Fibroblast of peridontal ligament (primary cell): ENCODE data around the gene GTSE1.
"Not testable (repeated sequence)": the region's sequence is repeated elsewhere in the genome, so short reads cannot be mapped to it uniquely, and the experiment has no call there.

ENCODE experiments used
- DNase-seq: peaks from one replicate; pipeline ENCODE4 v3.0.0-alpha.2; 2010; ENCODE audit errors: extremely low read depth

The GTSE1 gene

DNA sequence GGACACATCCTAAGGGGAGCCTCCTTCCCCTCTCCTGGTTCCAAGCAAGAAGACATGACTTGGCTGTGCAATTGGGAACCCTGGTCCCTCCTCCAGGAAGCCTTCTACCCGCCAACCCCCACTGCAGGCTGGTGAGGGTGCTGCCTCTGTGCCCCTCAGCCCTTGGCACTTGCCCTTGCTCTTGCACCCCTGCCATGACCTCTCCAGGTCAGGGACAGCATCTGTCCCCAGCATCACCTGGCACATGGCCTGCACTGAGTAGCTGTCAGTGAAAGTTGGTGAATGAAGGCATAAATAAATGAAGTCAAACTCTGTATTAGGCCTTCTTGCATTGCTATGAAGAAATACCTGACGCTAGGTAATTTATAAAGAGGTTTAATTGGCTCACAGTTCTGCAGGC is 1.9 kb upstream of the GTSE1 start:
- DNase-seq, result no peak

DNA sequence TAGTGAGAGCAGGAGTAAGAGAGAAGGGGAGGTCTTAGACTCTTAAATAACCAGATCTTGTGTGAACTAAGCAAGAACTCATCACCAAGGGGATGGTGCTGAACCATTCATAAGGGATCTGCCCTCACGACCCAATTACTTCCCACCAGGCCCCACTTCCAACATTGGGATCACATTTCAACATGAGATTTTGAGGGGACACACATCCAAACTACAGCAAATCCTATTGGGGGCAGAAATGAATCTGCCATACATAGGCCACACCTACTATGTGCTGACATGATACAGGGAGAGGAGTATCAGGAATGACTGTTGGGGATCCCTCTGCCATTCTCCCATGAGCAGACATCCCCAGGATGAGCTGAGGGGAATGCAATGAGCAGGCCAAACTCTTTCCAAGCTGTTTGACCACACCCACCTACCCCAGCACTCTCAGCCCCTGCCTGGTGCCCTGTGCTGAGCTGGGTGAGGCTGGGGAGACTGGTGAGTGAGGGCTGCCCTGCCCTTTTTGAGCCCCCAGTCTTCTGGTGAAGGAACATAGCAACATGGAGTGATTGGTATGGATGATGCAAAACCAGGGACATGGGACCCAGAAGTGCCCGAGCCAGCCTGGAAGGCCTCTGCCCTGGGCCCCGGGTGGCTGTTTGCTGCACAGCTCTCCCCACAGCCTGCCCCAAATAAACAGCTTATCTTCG is 1.2 kb upstream of the GTSE1 start:
- no peak for DNase-seq

DNA sequence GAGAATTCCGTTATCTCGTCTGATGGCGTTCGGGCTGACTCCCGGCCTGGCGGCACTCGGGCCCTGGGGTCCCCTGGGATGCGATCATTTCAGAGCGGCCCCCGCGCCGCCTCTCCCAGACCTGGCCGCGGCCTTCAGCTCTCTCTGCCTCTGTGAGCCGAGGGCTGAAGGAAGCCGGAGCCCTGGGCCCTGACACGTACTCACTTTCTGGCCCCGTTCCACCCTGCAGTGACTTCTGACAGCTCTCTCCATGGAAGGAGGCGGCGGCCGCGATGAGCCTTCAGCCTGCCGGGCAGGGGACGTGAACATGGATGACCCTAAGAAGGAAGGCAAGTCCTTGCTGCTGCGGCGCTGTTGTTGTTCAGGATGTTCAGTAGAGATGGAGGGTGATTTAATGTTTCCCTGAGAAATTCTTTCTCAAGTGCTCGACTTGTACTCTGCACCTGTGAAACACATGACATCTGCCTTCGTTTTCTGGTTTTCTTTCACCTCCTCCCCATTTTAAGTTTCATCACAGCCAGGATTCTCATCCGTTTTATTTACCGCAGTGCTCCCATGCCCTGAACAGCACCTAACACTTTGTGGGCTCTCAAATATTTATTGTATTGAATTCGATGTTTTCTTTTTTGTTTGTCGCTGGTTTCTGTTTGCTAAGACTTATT is 612 bp downstream of the GTSE1 start:
- no peak for DNase-seq

DNA sequence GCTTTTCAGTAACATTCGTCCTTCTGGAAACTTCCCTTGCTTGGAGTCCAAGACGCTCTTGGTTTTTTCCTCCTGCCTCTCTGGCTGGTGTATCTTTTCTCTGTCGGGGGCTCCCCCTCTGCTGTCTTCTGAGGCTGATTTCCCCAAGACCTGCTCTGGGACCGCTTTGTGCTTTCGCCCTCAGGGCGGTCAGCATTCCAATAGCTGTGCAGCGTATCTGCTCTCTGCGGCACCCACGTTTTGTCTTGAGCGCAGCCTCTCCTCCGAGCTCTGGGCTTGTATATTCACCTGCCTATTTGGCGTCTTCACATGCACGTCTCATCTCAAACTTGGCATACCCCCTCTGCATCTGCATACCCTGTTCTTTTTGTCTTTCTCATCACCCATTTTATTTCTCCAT is 2.4 kb downstream of the GTSE1 start:
- DNase-seq, result no peak

DNA sequence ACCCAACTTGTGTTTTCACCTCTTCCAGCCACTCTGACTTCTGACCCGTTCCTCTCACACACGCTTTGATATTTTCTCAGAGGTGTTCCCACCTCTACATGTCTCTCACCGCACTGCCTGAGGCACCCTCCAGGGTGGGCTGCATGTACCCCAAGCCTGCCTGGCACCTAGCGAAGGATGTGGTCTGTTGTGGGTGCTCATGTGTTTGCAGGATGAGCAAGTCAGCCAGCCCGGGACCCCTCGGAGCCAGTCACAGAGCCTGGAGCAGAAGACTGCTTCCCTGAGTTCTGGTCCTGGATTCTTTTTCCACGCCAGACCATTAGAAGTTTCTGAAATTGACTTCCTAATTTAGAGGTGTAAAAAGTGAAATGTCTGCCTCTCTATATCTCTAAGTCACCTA is 3.8 kb downstream of the GTSE1 start:
- no peak for DNase-seq

DNA sequence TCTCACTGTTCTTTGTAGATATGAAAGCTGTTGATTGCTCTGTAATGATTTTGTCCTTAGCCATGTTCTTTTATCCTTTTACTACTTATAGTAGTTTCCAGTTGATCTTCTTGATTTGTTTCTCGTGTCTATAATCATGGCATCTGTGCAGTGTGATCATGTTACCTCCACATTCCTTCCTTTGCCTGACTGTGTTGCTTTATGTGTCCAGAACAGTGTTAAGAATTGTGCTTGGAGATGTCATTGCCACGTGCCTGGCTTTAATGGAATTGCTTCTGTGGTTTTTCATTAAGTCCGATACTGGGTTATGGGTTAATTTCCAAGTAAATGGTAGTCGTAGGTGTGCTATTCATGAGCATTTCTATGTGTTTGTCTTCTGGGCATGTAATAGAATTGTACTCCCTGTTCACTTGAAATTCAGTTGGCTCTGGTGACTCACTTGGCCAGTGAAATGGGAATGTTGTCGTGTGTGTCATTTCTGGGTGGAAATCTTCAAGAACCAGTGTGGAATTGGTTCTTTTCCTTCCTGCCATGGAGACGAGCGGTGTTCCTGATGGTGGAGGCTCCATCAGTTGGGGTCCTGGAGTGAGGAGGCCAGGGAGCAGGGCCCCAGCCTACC is 6.8 kb downstream of the GTSE1 start:
- peak; percentile 54 for DNase-seq

DNA sequence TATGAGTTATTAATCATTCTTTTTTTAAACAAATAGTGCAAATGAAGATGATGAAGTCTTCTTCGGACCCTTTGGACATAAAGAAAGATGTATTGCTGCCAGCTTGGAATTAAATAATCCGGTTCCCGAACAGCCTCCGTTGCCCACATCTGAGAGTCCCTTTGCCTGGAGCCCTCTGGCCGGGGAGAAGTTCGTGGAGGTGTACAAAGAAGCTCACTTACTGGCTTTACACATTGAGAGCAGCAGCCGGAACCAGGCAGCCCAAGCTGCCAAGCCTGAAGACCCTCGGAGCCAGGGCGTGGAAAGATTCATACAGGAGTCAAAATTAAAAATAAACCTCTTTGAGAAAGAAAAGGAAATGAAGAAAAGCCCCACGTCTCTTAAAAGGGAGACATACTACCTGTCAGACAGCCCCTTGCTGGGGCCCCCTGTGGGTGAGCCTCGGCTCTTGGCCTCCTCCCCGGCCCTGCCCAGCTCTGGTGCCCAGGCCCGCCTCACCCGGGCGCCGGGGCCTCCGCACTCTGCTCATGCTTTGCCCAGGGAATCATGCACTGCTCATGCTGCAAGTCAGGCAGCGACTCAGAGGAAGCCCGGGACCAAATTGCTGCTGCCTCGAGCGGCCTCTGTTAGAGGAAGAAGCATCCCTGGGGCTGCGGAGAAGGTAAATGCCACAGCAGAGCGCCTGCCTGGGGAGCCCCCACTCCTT is 11.8 kb downstream of the GTSE1 start:
- no peak for DNase-seq

DNA sequence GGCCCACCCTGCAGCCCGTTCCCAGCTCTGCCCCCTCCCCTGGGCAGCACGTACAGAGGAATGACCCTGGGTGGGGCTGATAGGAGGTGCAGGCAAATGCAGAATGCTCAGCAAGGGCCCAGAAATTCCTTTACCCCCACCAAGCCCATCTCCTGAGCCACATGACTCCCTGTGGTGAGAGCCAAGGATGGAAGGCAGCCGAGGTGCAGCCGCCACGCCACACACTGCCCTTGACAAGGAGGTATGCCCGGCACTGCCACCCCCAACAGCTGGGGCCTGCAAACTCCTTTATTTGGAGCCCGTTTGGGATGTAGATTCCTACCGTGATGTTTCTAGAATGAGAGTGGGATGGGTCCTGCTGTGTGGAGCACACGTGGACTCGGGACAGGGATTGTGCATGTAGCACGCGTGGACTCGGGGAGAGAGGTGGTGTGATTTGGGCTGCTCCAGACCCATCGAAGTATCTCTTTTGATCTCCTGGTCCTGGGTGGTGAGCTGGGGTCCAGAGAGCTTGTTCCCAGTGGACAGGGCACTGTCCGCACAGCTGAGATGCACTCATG is 12.9 kb downstream of the GTSE1 start:
- no peak for DNase-seq

DNA sequence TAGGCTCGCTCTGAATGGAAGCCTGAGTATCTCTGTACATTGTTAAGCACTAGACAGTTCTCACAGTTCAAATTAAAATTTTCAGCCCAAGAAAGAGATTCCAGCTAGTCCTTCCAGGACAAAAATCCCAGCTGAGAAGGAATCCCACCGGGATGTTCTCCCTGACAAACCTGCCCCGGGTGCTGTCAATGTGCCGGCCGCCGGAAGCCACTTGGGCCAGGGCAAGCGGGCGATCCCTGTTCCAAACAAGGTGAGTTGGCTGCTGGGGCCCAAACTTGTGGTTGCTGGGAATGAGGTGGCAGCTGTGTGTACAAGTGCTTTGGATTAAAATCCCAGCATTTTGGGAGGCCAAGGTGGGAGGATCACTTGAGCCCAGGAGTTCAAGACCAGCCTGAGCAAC is 15.4 kb downstream of the GTSE1 start:
- no peak for DNase-seq

DNA sequence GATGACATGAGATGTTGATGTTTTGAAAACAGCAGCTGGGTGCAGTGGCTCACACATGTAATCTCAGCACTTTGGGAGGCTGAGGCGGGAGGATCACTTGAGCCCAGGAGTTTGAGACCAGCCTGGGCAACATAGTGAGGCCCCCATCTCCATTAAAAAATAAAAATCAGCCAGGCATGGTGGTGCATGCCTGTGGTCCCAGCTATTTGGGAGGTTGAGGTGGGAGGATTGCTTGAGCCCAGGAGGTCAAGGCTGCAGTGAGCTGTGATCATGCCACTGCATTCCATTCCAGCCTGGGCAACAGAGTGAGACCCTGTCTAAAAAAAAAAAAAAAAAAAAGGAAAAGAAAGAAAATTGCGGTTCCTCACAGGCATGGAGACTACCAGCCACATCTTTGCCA is 16.2 kb downstream of the GTSE1 start:
- not testable (repeated sequence) for DNase-seq

DNA sequence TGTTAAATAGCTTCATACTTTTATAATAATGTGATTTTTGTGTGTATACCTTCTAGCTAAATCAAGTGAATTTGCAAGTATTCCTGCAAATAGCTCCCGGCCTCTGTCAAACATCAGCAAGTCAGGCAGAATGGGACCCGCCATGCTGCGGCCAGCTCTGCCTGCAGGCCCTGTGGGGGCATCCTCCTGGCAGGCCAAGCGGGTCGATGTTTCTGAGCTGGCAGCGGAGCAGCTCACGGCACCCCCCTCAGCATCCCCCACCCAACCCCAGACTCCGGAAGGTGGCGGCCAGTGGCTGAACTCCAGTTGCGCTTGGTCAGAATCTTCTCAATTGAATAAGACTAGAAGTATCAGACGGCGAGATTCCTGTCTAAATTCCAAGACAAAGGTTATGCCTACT is 19.3 kb downstream of the GTSE1 start:
- DNase-seq, result no peak

DNA sequence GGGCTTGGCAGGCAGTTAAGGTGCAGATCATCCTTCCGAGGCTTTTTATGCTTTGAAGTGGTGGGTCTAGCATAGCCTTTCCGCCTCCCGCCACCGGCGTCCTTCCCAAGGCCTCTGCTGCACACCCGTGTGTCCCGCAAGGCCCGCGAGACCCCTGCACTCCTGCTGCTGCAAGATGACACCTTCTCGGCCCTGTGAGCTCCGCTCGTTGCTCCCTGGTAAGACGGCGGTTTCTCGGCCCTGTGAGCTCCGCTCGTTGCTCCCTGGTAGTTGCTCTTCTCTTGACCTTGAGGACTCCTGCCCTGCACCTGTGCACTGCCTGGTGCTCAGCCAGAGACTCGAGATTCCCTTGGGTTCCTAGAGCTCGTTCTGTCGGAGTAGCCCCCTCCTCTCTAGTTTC is 21.0 kb downstream of the GTSE1 start:
- no peak for DNase-seq

DNA sequence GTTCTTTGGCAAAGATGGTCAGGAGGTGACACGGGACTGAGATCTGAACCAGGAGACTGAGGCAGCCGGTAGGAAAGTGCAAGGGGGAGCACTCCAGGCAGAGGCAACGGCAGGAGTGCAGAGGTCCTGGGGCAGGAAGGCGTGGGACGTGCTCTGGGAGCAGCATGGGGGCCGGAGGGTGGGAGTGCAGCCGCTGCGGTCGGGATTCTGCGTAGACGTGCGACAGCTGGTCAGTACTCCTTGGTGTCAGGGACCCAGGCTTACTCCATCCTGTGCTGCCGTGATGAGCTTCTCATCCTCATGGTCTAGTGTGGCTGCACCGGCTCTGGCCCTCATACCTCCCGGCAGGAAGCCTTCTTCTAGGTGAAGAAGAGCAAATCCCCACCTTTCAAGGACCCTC is 21.9 kb downstream of the GTSE1 start:
- DNase-seq, result no peak

DNA sequence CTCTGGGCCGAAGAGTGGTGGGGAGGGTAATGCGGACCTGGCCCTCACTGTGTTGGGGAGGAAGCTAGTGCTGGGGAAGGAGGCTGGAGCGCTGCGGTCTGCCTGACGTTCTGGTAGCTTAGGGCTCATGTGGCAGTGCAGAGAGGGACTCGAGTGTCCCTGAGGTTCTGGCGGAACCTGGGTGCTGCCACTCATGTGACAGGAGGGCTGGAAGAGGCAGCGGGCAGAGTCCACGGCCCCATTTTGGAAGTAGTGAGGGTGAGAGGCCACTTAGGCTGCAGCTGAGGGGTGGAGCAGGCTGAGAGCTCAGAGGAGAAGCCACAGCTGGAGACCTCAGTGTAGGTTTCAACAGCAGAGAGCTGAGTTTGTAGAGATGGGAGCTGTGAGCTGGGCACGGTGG is 22.6 kb downstream of the GTSE1 start:
- DNase-seq, result no peak

DNA sequence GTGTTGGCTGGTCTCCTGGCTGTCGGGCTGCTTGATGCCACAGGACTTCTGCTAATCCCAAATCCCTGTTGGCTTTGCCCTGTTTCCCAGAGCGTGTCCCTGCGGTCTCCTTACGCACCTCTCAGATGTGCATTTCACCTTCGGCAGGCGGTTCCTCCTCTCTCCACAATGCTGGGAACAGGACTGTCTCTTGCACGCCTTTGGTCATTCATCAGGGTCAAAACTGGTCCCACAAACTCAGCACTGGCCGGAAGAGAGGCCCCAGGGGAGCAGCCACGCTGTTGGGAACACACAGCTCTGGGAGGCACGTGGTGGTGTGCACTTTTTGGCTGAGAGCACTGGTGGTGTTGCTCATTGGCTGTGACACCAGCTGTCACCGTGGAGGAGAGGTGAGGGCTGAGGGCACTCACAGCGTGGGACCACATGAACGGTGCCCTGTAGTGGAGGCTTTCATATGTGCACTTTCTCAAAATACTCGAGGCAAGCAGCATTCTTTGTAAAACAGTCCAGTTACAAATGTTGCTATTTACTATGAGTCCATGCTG is 23.6 kb downstream of the GTSE1 start:
- no peak for DNase-seq

DNA sequence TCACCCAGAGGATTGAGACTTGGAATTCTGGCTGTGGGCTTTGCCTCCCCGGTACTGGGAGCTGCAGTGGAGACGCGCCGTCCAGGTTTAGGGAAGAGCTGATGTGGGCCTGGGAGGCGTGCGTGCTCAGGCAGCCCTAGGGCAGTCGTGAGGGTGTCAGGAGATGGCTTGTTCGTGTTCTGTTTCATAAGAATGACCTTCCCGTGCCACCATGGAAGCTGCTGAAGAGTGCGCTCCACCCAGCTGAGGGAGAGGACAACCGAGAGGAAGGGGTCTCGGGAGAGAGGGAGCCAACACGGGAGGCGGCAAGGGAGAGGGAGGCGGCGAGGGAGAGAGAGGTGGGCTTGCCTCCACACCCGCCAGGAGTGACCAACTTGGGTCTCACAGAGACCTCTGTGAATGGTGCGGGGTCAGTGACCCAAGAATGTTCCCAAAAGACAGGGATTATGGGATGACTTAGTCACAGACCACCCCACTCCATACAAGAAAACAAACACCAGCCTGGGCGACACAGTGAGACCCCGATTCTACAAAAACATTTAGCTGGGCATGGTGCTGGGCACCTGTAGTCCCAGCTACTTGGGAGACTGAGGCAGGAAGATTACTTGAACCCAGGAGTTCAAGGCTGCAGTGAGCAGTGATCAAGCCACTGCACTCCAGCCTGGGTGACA is 24.2 kb downstream of the GTSE1 start:
- DNase-seq, result no peak

DNA sequence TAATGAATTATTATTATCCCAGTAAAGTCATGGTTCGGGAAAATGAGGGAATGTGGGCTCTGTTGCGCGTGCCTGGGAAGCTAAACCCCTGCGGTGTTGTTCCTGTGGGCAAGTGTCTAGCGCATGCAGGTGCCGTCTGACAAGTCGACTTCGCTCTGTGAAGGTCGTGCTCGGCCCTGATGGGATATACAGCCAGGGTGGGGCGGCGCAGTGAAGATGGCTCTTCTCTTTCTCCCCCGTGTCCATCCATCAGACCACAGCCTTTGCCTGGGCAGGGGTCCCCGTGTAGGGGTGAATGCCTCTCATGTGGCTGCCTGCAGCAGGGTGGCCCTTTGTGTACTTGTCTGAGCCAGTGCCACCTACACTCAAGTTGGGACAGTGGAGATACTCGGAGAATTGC is 26.0 kb downstream of the GTSE1 start:
- DNase-seq, result no peak

DNA sequence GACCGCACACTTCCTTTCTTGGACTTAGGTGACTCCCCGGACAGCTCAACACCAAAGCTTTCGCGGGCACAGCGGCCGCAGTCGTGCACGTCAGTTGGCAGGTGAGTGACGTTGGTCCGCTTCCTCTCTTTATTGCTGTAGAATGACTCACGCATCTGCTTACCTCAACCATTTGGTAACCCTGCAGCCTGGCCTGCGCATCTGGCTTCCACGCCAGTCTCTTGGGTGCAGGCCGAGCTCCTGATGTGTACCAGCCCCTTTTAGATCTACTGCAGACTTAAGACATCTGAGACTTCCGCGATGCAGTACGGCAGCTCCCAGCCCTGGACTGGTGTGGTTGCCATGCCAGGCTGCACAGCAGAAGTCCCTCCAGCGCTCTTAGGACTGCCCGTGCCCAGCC is 26.5 kb downstream of the GTSE1 start:
- no peak for DNase-seq

DNA sequence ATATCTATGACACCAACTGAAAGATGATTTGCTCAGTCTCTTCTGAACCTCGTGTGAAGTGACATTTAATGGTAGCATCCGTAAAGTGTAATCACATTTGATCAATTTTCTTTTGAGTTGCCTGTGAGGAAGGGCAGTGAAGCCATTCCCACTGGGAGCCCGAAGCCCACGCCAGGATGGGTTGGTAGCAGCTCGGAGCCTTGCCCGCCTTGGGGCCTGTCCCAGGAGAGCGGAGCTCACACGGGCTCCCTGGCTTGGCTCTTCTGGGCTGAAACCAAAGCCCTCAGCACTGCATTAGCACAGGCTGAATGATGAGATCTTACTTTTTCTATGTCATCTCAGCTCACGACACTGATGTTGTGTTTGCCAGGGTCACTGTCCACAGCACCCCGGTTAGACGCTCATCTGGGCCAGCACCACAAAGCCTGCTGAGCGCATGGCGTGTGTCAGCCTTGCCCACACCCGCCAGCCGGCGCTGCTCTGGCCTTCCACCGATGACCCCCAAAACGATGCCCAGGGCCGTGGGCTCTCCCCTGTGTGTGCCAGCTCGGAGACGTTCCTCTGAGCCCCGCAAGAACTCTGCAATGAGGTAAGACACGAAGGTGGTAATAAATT is 29.5 kb downstream of the GTSE1 start:
- no peak for DNase-seq

DNA sequence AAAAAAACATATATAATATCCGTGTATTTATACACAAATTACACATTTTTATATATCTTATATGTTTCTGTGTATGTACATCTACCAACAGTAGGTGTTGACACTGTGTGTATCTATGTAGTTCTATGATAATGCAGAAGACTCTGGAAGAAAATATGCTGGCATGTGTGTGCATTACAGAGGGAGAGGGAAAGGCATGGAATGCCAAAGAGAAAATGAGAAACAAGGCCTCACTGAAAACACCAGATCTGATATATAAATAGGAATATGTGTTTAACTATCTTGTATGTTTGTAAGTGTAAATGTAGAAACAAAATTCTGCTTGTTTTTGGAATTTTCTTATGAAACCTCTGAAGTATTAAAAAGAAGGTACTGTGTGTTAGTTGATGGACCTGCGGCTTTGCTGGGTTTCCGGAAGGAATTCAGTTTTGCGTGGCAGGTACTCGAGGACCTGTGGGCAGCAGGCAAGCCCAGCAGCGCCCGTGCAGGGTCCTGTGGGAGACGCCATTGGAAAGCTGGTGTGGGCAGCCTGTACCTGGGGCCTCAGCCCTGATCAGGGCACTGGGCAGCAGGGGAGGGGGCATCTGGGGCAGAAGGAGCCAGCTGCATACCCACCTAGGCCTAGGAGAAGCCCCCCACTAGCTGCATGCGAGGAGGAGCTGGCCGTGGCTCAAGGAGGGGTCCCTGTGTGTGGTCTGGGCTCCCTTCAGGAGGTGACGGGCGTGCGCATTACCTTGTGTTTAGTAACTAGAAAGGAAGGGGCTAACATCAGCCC is 31.2 kb downstream of the GTSE1 start:
- DNase-seq, result no peak
